Activated naive CD4-positive, alpha-beta T cell (primary cell): ENCODE measurements around the gene IDH3B.

Experiments used
- DNase-seq, 4 experiments: peaks; one replicate each; lab custom pipeline; 2025; lab: John Stamatoyannopoulos, UW

IDH3B gene

DNA sequence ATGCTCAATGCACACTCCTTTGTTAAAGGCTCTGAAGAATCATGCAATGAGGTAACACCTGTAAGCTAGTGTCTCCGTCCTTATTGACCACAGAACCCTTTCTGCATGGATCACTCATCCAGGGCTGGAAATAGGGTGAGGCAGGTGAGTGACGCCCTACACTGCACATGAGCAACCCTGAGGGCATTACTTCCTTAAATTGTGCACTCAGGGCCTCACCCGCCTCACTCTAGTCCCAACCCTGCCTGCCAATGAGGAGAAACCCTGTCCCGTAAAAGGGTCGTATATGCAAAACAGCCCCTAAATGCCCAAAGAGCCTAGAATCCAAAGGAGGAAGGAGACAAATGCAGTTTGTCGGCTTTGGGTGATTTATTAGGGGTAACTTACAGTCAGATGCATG, 45.2 kb downstream of the IDH3B start:
- no peak for DNase-seq

DNA sequence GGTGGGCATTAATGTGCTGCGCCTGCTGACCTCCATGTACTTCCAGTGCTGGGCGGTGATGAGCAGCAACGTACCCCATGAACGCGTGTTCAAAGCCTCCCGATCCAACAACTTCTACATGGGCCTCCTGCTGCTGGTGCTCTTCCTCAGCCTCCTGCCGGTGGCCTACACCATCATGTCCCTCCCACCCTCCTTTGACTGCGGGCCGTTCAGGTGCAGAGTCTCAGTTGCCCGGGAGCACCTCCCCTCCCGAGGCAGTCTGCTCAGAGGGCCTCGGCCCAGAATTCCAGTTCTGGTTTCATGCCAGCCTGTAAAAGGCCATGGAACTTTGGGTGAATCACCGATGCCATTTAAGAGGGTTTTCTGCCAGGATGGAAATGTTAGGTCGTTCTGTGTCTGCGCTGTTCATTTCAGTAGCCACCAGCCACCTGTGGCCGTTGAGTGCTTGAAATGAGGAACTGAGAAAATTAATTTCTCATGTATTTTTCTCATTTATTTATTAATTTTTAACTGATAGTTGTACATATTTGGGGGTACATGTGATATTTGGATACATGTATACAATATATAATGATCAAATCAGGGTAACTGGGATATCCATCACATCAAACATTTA, 46.8 kb downstream of the IDH3B start:
- DNase-seq: no peak

DNA sequence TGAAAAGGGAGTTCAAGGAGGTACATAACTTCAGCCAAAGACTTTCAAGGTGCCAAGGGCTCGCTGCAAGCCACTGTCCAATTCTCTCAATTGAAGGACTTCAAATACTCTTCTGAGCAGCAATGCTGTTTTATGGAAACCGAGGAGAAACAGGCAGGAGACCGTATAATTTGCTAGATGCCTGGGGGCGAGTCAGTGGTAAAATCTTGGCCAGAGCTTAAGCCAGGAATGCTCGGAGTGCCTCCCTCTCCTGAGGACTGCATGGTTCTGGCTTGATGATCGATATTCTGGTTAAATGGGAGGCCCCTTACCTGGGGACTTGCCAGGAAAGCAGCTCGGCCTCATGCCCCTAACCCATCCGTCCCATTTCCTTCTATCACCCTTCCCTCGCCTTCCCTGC, 47.4 kb downstream of the IDH3B start:
- DNase-seq: no peak

DNA sequence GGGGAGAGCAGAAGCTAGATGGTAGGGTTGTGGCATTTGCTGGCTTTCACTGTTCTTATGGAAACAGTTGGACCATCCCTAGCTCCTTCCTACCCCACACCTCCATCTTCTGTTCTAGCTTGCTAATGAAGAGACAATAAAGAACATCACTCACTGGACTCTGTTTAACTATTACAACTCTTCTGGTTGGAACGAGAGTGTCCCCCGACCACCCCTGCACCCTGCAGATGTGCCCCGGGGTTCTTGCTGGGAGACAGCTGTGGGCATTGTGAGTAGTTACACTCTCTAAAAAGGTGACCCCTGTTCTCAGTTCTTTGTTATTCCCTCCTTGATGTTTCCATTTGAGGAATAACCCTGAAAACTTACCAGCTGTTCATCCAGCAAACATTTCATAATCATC, 51.9 kb downstream of the IDH3B start:
- DNase-seq: no peak

DNA sequence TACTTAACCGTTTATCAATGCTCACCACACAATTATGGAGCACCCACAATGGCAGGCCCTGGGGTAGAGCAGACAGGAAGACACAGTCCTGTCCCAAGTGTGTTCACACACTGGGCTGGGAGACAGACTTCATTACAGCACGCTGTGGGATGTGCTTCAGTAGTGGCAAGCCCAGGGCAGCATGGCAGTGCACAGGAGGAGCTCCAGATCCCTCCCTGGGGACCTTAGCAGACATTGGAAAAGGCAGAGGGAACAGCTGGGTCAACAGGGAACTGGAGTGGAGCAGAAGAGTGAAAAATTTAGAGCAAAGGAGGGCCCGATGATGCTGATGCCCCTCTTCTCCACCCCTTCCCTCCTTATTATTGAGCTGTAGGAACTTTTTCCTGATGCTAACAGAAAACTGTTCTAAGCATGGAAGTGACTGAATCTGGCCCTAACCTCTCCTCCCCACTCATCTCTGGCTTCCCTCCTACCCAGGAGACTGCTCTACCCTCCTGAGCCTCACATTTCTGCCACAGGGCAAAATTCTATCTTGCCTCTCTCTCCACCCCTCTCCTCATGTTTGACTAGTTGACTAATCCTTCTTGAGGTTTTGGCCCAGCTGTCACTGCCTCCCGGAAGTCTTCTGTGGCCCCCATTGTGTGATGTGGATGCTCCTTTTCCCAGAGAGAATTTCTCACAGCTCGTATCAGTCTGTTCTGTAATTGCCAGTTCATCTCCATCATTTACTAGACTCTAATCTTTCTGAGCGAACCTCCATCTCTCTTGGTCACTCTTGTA, 52.9 kb downstream of the IDH3B start:
- DNase-seq: no peak

DNA sequence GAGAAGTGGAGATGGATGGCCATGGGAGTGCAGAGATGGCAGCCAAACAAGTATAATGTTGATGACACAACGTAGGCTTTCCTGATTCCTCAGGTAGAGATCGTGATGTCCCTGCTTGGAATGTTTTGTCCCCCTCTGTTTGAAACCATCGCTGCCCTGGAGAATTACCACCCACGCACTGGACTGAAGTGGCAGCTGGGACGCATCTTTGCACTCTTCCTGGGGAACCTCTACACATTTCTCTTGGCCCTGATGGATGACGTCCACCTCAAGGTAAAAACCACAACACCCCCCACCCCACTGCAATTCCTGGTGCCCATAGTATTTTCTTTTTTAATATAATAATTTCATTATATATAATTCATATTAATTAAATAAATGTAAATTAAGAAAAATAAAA, 53.7 kb downstream of the IDH3B start:
- DNase-seq: no peak
